ENCODE results near the gene CA10.

CA10 gene

DNA sequence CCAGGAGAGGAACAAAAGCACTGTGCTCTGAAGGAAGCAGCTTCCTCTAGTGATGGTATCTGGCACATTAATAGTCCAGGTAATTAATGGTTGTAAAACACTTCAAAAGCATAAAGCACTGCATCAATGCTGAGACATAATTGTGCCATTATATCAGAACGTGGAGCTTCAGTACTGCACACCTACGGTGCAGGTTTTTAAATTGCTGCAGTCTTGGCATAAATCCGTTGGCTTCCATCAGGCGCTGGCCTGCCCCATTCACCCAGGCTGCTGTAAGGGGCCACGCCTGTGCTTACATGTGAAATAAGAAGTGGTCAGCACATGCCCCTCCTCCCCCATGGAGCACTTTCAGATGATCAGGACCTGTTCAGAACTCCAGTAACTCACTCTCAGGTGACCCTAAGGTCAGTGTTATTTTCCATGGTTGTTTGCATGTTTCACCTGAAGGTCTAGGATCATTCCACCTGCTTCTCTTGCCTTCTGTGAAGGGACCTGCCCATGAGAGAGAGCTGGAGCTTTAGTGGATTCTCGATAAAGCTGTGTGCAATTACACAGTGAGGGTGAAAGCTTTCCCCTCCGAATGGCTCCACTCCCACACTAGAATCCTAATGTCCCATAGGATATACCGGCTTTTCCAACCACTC lies 345.3 kb downstream of the CA10 start:
- no peak for DNase-seq

DNA sequence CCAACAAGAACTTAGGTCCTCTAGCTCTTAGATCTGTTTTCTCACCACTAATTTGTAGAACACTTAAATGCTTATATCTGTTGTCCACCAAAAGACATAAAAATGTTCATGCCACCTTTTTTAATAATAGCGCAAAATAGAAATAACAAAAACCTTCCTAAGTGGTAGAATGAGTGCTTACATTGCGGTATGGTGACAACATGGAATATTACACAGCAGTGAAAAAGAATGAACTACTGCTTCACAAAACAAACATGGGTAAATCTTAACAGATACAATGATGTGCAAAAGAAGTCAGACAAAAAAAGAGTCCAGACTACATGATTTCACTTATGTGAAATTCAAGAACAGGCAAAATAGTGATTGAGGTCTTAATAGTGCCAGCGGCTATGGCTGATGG lies 351.1 kb downstream of the CA10 start:
- DNase-seq = no peak

DNA sequence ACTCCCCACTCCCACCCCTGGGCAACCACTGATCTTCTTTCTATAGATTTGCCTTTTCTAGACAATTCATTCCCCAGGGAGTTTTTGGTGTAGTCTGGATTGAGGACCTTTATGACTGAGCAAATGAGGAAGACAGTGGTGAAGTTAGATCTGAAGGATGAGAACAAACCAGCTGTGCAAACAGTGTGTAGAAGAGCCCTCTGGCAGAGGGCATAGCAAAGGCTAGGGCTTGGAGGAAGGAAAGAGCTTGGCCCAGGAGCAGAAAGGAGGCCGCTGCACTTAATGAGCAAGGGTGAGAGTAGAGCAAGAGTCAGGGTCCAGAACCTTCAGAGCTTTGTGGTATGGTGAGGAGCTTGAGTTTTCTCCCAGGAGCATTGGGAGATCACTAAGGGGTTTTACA lies 352.7 kb downstream of the CA10 start:
- no peak for DNase-seq

DNA sequence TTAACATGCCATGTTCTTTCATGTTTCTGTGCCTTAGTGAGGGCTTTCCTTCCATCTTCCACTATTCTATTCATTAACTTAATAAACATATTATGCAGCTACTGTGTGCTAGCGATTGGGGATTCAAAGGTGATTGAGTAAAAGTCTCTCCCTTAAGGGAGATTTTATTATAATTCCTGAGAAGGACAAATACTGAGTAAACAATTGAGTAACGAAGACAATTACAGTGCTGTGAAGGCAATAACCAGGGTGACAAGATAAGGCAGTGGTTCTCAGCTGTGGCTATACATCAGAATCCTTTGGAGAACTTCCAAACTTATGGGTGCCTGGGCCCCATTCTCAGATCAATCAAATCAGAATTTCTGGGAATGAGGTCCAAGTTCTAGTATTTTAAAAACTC lies 353.3 kb downstream of the CA10 start:
- no peak for DNase-seq

DNA sequence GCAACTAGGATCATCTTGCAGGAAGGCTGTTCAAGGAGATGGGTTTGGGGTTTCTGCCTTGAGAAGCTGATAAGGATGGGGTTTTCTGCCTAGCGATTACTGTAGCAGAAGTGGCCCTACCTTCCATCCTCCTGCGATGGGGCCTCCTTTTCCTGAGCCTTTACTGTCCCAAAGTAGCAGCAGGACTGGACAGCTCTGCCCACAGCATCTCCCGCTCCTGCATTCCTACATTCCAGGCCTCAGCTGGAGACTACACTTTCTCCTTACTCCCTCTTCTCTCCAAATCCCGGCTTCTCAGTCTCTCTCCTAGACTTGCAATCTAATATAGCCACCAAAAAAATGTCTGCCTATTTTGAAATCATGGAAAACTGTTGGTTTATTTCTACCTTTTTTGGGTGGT lies 355.4 kb downstream of the CA10 start:
- DNase-seq = no peak

DNA sequence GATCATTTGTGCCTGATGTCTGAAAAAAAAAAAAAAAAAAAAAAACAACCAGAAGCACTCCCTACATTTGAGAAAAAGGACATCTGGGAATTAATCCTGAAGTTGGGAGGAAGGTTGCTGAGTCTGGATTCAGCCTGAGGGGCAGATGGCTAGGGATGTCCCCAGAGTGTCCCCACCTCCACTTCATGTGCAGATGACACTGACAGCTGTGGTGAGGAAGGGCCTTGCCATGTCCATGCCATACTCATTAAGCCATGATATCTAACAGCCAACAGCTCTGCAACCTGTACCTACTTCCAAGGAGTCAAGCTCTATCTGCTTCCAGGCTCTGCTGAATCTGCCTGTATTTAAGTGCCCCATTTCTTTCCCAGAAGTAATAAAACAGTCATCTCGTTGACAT lies 356.0 kb downstream of the CA10 start:
- DNase-seq = no peak

DNA sequence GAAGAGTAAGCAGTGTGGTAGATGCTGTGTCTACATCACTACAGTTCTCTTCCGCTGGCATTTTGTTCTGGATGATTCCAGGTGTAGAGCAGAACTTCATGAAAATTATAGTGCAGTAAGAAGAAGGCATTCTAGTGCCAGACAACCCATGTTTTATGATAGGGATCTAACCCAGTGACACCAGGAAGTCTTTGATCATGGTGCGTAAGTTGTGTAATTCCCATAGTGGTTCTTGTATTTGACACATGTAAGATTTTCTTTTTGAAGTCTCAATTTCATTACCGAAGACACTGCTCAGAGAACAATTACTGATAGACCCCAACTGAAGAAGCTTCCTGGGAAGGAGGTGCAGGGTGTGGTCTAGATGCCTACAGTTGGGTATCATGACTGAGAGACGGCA lies 356.9 kb downstream of the CA10 start:
- no peak for DNase-seq

DNA sequence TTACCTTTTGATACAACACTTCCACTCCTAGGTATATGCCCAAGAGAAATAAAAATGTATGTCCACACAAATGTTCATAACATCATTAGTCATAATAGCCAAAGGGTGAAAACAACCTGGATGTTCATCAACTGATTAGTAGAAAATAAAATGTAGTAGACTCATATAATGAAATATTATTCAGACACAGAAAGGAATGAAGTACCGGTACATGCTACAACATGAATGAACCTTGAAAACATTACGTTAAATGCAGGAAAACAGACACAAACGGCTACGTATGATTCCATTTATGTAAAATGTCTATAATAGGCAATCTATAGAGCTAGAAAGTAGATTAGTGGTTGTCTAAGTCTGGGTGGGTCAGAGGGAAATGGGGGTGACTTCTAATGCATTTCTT lies 358.5 kb downstream of the CA10 start:
- no peak for DNase-seq

DNA sequence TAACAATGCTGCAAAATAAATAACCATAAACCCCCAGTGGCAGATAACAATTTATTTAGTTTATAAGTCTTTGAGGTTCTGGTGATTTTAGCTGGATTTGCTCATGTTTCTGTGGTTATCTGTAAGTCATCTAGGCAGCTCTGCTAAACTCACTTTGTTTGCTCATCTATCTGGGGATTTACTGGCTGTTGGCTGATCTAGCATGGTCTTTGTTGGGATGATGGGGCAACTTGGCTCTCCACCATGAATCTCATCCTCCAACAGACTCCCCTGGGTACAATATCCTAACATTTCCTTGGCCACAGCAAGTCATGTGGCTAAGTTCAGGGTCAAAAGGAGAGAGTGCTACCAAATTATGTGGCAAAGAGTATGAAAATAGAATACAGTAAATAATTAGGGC lies 359.3 kb downstream of the CA10 start:
- no peak for DNase-seq

DNA sequence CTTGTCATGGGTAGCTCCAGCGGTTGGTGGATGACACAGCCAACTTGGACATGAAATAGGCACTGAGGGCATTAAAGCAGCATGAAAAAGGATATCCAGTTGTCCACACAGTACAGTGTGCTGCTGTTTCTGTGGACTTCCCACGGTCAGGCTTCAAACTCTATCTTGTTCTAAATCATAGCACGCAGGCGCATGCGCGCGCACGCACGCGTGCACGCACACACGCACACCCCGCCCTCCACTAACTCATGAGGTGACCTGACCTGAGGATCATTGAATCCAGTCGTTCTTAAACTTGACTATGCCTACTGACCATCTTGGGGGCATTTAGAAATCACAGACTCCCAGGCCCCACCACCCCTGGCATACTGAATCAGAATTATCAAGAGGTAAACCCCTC lies 361.4 kb downstream of the CA10 start:
- no peak for DNase-seq

DNA sequence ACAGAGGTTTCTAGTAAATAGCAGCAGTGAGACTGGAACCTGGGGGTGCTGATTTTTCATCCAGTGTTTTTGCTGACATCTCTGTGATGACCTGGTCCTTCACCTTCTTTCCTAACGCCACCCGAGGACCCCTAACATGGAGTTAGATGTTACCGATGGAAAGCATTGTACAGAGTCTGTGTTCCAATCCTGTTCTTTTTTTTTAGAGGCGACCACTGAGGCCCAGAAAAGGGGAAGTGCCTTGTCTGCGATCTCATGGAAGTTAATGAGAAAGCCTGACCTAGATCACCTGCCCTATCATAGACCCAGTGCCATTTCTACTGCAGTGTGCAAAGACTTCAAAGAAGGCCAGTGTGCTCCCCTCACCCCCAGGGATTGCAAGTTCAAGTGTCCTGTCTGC lies 362.5 kb downstream of the CA10 start:
- DNase-seq = no peak

DNA sequence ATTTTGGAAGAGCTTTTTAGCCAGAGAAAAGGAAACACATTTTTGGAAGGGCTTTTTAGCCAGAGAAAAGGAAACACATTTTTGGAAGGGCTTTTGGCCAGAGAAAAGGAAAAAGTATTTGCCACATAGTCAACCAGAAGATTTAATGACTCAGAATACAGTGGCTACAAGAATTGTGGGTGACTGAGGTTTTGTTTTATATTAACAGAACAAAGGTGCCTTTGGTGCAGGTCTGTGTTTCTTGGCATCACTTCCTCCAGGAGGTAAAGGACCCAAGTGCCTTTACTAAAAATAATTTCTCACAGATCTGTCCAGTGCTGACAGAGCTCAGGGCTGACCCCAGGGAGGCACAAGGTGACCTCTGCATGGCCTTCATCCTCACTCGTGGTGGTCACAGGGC lies 363.1 kb downstream of the CA10 start:
- no peak for DNase-seq

DNA sequence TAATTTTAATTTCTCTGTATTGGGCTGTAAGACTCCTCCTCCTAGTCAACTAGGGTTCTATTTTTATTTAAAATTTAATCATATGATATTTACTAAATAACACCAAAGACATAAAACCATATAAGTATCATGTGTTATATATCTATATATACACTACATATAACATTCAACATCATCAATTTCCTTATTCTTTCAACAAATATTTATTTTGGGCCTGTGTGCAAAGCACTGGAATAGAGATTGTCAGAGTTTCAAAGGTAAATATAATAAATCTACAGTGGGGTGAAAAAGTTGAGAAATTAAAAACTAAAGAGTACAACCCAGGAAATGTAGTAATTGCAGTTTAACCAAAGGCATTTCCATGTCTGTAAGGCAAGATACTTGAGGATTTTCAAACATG lies 364.0 kb downstream of the CA10 start:
- DNase-seq = no peak

DNA sequence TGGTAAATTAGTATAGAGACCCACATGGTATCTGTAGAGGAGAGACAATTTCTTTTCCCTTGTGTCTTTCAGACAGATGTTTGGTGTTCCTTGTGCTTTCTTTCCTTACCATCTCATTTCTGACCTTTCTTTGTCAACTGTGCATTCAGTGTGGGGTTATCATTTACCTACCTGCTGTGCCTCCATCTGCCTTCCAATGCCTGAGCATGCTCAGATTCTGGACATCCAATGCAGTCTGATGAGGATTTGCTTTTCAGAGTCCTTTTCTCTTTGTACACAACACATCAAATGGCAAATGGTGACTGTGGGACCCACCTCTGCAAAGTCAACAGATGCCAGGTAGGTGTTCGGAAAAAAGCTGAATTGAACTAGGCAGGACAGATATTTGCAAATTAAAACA lies 364.8 kb downstream of the CA10 start:
- no peak for DNase-seq

DNA sequence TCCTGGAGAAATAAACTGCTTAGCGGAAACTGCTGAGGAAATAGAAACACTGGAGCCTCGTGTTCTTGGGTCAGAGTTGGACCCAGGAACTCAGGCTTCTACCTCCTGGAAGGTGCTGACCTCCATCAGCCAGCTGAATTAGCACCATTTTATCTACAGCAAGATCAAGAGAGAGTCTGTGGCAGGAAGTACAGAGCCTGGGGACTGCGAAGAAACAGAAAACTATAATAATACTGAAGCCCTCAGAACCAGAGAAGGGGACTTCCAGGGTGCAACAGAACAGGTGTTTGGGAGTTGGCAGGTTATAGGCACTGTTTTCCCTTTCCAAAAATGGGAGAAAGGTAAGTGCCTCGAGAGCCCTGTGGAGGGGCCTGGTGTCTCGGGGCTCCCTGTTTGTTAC lies 379.7 kb downstream of the CA10 start:
- no peak for DNase-seq

DNA sequence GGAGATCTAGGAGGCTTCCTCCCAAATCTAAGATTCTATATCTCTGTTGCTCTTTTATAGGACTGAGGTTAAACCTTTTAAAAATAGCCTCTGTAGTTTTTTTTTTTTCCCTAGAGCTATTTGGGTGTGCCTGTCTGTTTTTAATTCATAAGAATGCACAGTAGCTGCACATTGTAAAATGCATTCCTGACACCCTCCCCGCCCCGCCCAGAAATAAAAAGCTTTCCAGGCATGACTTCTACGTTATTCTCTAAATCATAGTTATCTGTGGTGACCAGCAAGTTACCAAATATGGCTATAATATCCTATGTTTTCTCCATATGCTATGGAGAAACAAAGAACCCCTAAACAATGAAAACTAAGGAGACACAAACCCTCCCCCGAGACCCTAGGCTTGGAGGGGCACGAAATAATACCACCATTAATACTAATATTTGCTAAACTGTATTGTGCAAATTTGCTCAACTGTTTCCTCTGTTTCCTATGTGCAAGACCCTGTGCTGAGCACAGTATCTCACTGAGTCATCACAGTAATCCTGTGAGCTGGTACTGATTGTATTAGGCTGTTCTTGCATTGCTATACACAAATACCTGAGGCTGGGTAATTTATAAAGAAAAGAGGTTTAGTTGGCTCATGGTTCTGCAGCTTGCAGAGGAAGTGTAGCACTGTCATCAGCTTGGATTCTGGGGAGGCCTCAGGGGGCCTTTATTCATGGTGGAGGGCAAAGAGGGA lies 388.3 kb downstream of the CA10 start:
- DNase-seq = no peak

DNA sequence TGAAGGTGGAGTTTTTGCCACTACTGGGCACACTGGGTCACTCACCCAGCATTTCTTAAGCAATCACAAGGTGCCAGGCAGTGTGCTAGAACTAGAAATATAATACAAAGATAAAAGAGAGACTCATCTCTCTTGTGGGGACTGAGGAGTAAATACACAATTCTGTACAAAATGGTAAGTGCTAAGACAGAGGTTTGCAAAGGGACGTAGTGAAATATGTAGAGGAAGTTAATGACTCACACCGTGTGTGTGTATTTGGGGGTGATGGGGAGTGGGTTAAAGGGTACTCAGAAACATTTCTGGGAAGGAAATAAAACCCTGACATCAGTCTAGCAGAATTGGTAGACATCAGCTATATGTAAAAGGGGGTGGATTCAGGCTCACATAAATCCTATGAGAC lies 389.3 kb downstream of the CA10 start:
- DNase-seq = no peak

DNA sequence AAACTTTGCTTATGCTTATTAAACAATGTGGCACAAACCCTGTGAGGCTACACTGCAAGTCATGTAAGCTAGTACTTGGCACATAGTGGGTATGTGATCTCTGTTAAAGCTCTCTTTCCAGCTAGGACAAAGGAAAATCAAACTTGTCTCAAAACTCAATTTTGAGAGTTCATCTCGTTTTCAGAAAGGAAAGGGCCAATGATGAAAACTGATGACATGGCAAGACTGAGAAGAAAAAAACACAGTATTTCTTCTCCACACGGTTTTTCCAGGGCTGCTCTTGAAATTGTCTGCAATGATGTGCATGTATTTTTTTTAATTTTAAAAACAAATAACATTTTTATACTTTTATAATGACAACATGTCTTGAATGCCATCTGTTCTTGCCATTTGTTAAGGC lies 389.8 kb downstream of the CA10 start:
- DNase-seq = no peak

DNA sequence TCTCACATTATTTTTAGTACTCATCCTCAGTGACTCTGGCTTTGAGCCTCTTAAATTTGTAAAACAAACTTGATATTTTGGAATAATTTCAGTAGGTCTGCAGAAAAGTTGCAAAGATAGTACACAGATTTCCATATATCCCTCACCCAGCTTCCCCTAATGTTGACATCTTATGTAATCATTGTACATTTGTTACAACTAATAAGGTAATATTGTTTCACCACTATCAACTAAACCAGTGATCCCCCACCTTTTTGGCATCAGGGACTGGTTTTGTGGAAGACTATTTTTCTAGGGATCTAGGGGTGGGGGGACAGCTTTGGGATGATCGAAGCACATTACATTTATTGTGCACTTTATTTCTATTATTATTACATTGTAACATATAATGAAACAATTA lies 391.2 kb downstream of the CA10 start:
- no peak for DNase-seq

DNA sequence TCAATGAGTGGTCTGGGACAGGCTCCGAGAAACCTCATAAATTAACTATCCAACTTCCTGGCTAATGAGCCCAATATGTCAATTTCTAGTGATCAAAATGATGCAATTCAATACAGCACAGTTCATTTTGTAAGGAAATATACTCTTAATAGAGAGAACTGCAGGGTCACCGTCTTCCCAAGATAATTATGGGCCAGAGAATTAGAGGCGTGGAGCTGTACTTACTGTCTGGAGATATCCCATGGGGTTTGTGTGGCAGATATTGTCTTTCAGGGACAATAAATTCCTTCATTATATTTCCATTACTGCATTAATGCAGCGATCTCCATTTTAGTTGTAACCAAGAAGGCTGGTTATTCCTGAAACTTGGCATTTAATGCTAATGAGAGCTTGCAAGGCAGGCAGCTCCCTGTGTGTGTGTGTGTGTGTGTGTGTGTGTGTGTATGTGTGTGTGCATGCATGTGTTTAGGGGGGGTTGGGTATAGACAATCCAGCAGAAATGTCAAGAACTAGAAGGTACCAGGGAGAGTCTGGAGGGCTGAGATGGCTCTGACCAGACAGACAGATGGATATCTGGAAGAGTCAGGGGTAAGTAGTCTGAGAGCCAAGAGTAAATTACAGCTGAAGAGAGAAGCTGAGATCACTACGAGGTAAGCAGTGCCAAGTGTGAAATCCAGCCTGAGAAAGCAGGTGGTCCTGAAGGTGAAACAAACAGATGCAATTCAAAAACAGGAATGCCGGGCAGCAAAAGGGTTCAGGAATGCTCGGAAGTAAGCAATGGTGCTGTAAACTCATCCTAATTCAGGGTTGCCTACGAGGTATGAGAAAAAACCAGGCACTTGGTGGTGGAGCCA lies 393.0 kb downstream of the CA10 start:
- DNase-seq = no peak

DNA sequence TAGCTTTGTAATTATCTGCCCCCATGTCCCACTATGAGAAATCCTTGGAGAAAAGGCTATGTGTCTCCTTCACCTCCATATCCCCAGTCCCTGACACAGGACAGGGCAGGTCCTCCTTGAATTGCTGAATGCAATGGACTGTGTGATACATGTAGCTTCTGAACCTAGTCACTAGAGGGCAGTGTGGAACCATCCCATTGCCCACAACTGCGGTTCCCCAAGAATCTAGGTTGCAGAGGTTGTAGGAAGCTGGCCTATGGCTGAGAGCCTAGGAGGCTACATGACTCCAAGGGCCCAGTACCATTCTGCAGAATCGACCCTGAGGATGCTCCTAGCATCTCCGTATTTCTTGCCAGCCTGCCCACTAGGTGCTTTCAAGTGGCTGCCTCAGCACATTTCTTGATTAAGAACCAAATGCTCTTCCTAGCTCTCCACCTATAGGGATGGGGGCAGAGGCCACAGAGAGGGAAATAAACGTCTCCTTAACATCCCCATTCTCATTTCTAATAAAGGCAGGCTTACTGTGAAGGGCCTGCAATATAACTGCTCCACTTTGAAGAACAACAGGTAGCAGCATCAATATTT lies 394.0 kb downstream of the CA10 start:
- DNase-seq = peak; percentile 22 to 42

DNA sequence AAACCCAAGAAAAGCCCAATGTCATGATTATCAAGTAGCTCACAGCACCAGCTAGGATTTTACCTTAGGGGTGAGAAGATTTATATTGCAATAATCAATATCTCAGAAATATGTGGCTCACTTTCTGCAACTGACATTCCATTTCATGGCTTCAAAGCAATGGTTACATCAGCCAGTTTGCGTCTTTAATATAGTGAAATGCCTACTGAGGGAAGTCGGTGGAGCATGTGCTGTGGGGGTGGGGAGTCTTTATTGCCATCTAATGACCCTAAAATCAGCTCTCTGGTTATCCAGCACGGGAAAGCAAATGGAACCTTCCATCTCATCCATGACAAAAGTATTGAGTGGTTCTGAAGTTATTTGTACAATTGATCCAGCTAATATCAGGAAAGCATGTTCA lies 395.5 kb downstream of the CA10 start:
- no peak for DNase-seq

DNA sequence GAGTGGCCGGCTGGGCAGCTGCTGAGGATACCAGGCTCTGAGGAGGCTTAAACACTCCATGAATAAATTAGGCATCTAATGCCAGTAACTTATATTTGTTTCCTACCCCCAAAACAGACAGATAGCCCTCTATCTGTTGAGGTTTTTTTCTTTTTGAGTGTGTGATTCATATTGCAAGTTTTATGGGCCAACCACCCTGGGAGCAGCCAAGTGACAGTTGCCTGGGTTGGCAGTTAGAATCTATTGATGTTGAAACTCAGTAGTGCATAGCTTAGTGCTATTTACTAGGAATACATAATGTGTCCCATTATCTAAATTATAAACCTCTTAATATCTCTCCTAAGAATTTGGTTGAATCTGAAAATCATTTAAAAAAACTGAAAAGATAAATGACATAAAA lies 397.4 kb downstream of the CA10 start:
- no peak for DNase-seq

DNA sequence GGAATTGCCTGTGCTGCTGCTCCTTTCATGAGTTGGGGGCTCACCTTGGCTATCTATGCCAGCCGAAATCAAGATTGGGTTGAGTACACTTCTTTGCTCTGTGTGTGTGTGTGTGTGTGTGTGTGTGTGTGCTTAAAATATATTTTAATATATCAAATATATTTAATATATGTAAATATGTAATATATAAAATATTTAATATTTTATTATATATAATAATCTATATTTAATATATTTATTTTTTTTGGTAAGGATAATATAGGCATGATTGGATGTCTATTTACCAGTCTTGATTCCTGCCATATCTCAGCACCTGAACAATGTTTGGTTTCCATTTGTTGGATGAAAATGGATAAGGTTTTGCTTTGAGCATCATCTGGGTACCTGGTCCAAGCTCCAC lies 399.3 kb downstream of the CA10 start:
- no peak for DNase-seq
